Neural cell (in vitro differentiated cells): ENCODE results near the gene BABAM1. TPM values are rescaled to one million over a fixed set of nuclear protein-coding genes. Genes with fewer than 3 reads are reported as not detected.

Source experiments
- H2AFZ ChIP-seq: fragments of 200-600, 300-800 bp; sonication (generic), shearing (Covaris generic); 2 replicates; pipeline ENCODE4 v1.6.0; 2014; ENCODE audit warnings: low read depth, mild to moderate bottlenecking, antibody characterized with exemption, low read length, moderate library complexity
- H3F3A ChIP-seq: fragments of 200-600 bp; shearing (Covaris generic); 2 replicates; pipeline ENCODE4 v1.6.1; 2016; ENCODE audit warnings: mild to moderate bottlenecking, moderate library complexity, mixed read lengths, antibody characterized with exemption, low read length; ENCODE audit not compliant: insufficient read depth, poor library complexity, severe bottlenecking
- H3K27ac ChIP-seq: fragments of 200-600, 300-800 bp; sonication (generic), shearing (Covaris generic); 2 replicates; pipeline ENCODE4 v1.5.1; 2014; ENCODE audit warnings: mild to moderate bottlenecking, low read length, moderate library complexity
- H3K27me3 ChIP-seq: fragments of 300-800, 200-600 bp; sonication (generic), shearing (Covaris generic); 2 replicates; pipeline ENCODE4 v1.6.0; 2014; ENCODE audit warnings: mild to moderate bottlenecking, low read depth, low read length, moderate library complexity; ENCODE audit not compliant: insufficient read depth
- H3K36me3 ChIP-seq: fragments of 300-800, 200-600 bp; sonication (generic), shearing (Covaris generic); 2 replicates; pipeline ENCODE4 v1.5.1; 2014; ENCODE audit warnings: mild to moderate bottlenecking, antibody characterized with exemption, low read length, moderate library complexity; ENCODE audit not compliant: insufficient read depth
- H3K4me2 ChIP-seq: fragments of 300-800, 200-600 bp; sonication (generic), shearing (Covaris generic); 2 replicates; pipeline ENCODE4 v1.6.0; 2014; ENCODE audit warnings: mild to moderate bottlenecking, low read length
- H3K4me3 ChIP-seq: fragments of 300-800, 200-600 bp; sonication (generic), shearing (Covaris generic); 2 replicates; pipeline ENCODE4 v1.5.1; 2014; ENCODE audit warnings: mild to moderate bottlenecking, low read length, moderate library complexity
- H3K79me2 ChIP-seq: fragments of 200-600 bp; shearing (Covaris generic); replicated peaks from 2 replicates; pipeline ENCODE4 v1.6.0; 2014; ENCODE audit warnings: mild to moderate bottlenecking, low read length, moderate library complexity; ENCODE audit not compliant: insufficient read depth
- H3K9ac ChIP-seq: fragments of 300-800, 200-600 bp; sonication (generic), shearing (Covaris generic); 2 replicates; pipeline ENCODE4 v1.6.1; 2016; ENCODE audit warnings: mild to moderate bottlenecking, low read length, mixed read lengths
- H3K9me2 ChIP-seq: fragments of 200-600 bp; shearing (Covaris generic); 2 replicates; pipeline ENCODE4 v1.6.1; 2016; ENCODE audit warnings: mild to moderate bottlenecking, low read length, mixed read lengths; ENCODE audit not compliant: insufficient read depth
- H3K9me3 ChIP-seq: fragments of 200-600, 300-800 bp; sonication (generic), shearing (Covaris generic); 2 replicates; pipeline ENCODE4 v1.6.1; 2016; ENCODE audit warnings: mild to moderate bottlenecking, mixed run types, low read length, moderate library complexity, mixed read lengths
- H4K20me1 ChIP-seq: fragments of 200-600 bp; shearing (Covaris generic); 2 replicates; pipeline ENCODE4 v1.6.1; 2016; ENCODE audit warnings: mild to moderate bottlenecking, mixed run types; ENCODE audit not compliant: insufficient read depth
- CTCF ChIP-seq: fragments of 450-650 bp; IDR thresholded peaks from 2 replicates; pipeline ENCODE4 v1.5.1; 2014; ENCODE audit warnings: antibody characterized with exemption, mild to moderate bottlenecking, moderate library complexity; ENCODE audit not compliant: poor library complexity, severe bottlenecking
- EP300 ChIP-seq: fragments of 450-650 bp; conservative IDR thresholded peaks from 2 replicates; pipeline ENCODE4 v1.6.1; 2014; ENCODE audit warnings: antibody characterized with exemption, mild to moderate bottlenecking, moderate library complexity; ENCODE audit not compliant: poor library complexity, severe bottlenecking
- EZH2 ChIP-seq: fragments of 200-600, 300-800 bp; shearing (Covaris generic), sonication (generic); IDR thresholded peaks from 2 replicates; pipeline ENCODE4 v1.6.1; 2014; ENCODE audit warnings: antibody characterized with exemption, low read length, borderline replicate concordance, mild to moderate bottlenecking; ENCODE audit not compliant: insufficient read depth, poor library complexity, severe bottlenecking
- MXI1 ChIP-seq: fragments of 450-650 bp; conservative IDR thresholded peaks from 2 replicates; pipeline ENCODE4 v1.6.1; 2014; ENCODE audit warnings: antibody characterized with exemption, mild to moderate bottlenecking; ENCODE audit not compliant: poor library complexity, severe bottlenecking
- POLR2AphosphoS5 ChIP-seq: IDR thresholded peaks from 2 replicates; pipeline ENCODE4 v1.6.1; 2012
- RAD21 ChIP-seq: fragments of 450-650 bp; conservative IDR thresholded peaks from 2 replicates; pipeline ENCODE4 v1.6.1; 2014; ENCODE audit warnings: antibody characterized with exemption, mild to moderate bottlenecking, moderate library complexity
- REST ChIP-seq: IDR thresholded peaks from 2 replicates; pipeline ENCODE4 v1.6.1; 2012; ENCODE audit warnings: borderline replicate concordance
- SMC3 ChIP-seq: fragments of 450-650 bp; conservative IDR thresholded peaks from 2 replicates; pipeline ENCODE4 v1.6.1; 2014; ENCODE audit warnings: antibody characterized with exemption, mild to moderate bottlenecking, moderate library complexity; ENCODE audit not compliant: poor library complexity
- TAF1 ChIP-seq: IDR thresholded peaks from 2 replicates; pipeline ENCODE4 v1.6.1; 2012; ENCODE audit warnings: low read depth
- polyA plus RNA-seq: library from polyadenylated mRNA; depleted of rRNA; stranded (reverse); fragments of >200 nt; gene quantifications from 2 replicates; pipeline ENCODE4 v1.2.3, GENCODE V29; 2014

The BABAM1 gene
- polyA plus RNA-seq, 1 donor from 2014 or later = 123 TPM

- Histone ChIP-seq H3K4me2 (no peak overlapping the region), H3K9me3 (no peaks in the 10 kb centered on the region), H3K36me3 (no peaks in the 10 kb centered on the region), H2AFZ (no peak overlapping the region), H4K20me1 (no peaks in the 10 kb centered on the region), H3K27me3 (no peaks in the 10 kb centered on the region), H3F3A (no peaks in the 10 kb centered on the region), H3K4me3 (no peak overlapping the region), H3K9ac (no peak overlapping the region), H3K27ac (no peak overlapping the region), H3K79me2 (no peaks in the 10 kb centered on the region), H3K9me2 (no peaks in the 10 kb centered on the region)
- no peak for TF ChIP-seq RAD21
- no peak for TF ChIP-seq CTCF
- TF ChIP-seq REST = no peak
- no peak for TF ChIP-seq EZH2
- TF ChIP-seq TAF1 = no peak
- no peak for TF ChIP-seq MXI1
- no peak for TF ChIP-seq POLR2AphosphoS5
- no peak for TF ChIP-seq EP300
- no peak for TF ChIP-seq SMC3
These were observed 58.8 kb downstream of the BABAM1 start for GRCh38 chr19:17325881-17326594.

- Histone ChIP-seq H3K27me3 (no peaks in the 10 kb centered on the region), H3K9me2 (no peaks in the 10 kb centered on the region), H3K27ac (no peak overlapping the region), H3K4me2 (no peak overlapping the region), H3F3A (no peaks in the 10 kb centered on the region), H3K9ac (no peak overlapping the region), H3K9me3 (no peaks in the 10 kb centered on the region), H3K36me3 (no peaks in the 10 kb centered on the region), H3K79me2 (no peaks in the 10 kb centered on the region), H3K4me3 (no peak overlapping the region), H2AFZ (no peak overlapping the region), H4K20me1 (no peaks in the 10 kb centered on the region)
- TF ChIP-seq TAF1 (no peak), MXI1 (no peak), RAD21 (no peak), POLR2AphosphoS5 (no peak), REST (no peak), SMC3 (no peak), CTCF (no peak), EP300 (no peak), EZH2 (no peak)
These were observed 59.3 kb downstream of the BABAM1 start for GRCh38 chr19:17326595-17326966.
